Measurements from ENCODE around the gene MAPK8IP3.

MAPK8IP3 gene

GRCh38 chr16:1775846-1776671 is 70.1 kb downstream of the MAPK8IP3 start:
- Histone ChIP-seq H2AFZ (ENCODE audit: low read length) (no peak overlapping the region), H3K9ac (ENCODE audit: low read depth, low read length, poor library complexity, severe bottlenecking) (no peak overlapping the region), H3K79me2 (ENCODE audit: insufficient read depth, low read length) (peaks cover 34% of the 10 kb centered on the region; the same call in 1 of the 2 replicates), H3K4me3 (ENCODE audit: low read length, poor library complexity, severe bottlenecking) (no peak overlapping the region), H3K4me1 (ENCODE audit: insufficient read depth, low read length, poor library complexity, severe bottlenecking) (no peaks in the 10 kb centered on the region), H3K27me3 (ENCODE audit: insufficient read depth, low read length, poor library complexity, severe bottlenecking) (no peaks in the 10 kb centered on the region), H3K4me2 (ENCODE audit: low read depth, low read length, poor library complexity, severe bottlenecking) (no peak overlapping the region), H3K36me3 (ENCODE audit: insufficient read depth, low read length) (no peaks in the 10 kb centered on the region), H3K9me2 (replicated peaks; ENCODE audit: low read depth, low read length) (no peaks in the 10 kb centered on the region), H4K20me1 (ENCODE audit: insufficient read depth, low read length, poor library complexity, severe bottlenecking) (peaks cover 10% of the 10 kb centered on the region), H3F3A (ENCODE audit: low read depth) (no peaks in the 10 kb centered on the region), H3K9me3 (ENCODE audit: insufficient read depth, low read depth, low read length) (no peaks in the 10 kb centered on the region)
- TF ChIP-seq CTCF (conservative IDR thresholded peaks at IDR 0.05; ENCODE audit: low read length) (no peak), EZH2phosphoT487 (IDR thresholded peaks at IDR 0.05; ENCODE audit: borderline replicate concordance) (no peak)

- Histone ChIP-seq H2AFZ (ENCODE audit: low read length) (no peak overlapping the region), H4K20me1 (ENCODE audit: insufficient read depth, low read length, poor library complexity, severe bottlenecking) (peaks cover 14% of the 10 kb centered on the region), H3K27me3 (ENCODE audit: insufficient read depth, low read length, poor library complexity, severe bottlenecking) (no peaks in the 10 kb centered on the region), H3K79me2 (ENCODE audit: insufficient read depth, low read length) (peaks cover 39% of the 10 kb centered on the region), H3K9me2 (replicated peaks; ENCODE audit: low read depth, low read length) (no peaks in the 10 kb centered on the region), H3K9ac (ENCODE audit: low read depth, low read length, poor library complexity, severe bottlenecking) (no peak overlapping the region), H3K4me3 (ENCODE audit: low read length, poor library complexity, severe bottlenecking) (no peak overlapping the region), H3F3A (ENCODE audit: low read depth) (no peaks in the 10 kb centered on the region), H3K36me3 (ENCODE audit: insufficient read depth, low read length) (no peaks in the 10 kb centered on the region), H3K4me1 (ENCODE audit: insufficient read depth, low read length, poor library complexity, severe bottlenecking) (no peaks in the 10 kb centered on the region), H3K9me3 (ENCODE audit: insufficient read depth, low read depth, low read length) (no peaks in the 10 kb centered on the region), H3K4me2 (ENCODE audit: low read depth, low read length, poor library complexity, severe bottlenecking) (no peak overlapping the region)
- TF ChIP-seq CTCF (conservative IDR thresholded peaks at IDR 0.05; ENCODE audit: low read length) (no peak), EZH2phosphoT487 (IDR thresholded peaks at IDR 0.05; ENCODE audit: borderline replicate concordance) (no peak)
Observed at GRCh38 chr16:1776672-1776955, 70.6 kb downstream of the MAPK8IP3 start.

GRCh38 chr16:1776991-1777374 is 71.0 kb downstream of the MAPK8IP3 start:
- Histone ChIP-seq H4K20me1 (ENCODE audit: insufficient read depth, low read length, poor library complexity, severe bottlenecking) (peaks cover 14% of the 10 kb centered on the region), H3K36me3 (ENCODE audit: insufficient read depth, low read length) (no peaks in the 10 kb centered on the region), H3K4me3 (ENCODE audit: low read length, poor library complexity, severe bottlenecking) (no peak overlapping the region), H3K4me1 (ENCODE audit: insufficient read depth, low read length, poor library complexity, severe bottlenecking) (no peaks in the 10 kb centered on the region), H2AFZ (ENCODE audit: low read length) (no peak overlapping the region), H3K79me2 (ENCODE audit: insufficient read depth, low read length) (peaks cover 40% of the 10 kb centered on the region), H3F3A (ENCODE audit: low read depth) (no peaks in the 10 kb centered on the region), H3K27me3 (ENCODE audit: insufficient read depth, low read length, poor library complexity, severe bottlenecking) (no peaks in the 10 kb centered on the region), H3K9me3 (ENCODE audit: insufficient read depth, low read depth, low read length) (no peaks in the 10 kb centered on the region), H3K4me2 (ENCODE audit: low read depth, low read length, poor library complexity, severe bottlenecking) (no peak overlapping the region), H3K9me2 (replicated peaks; ENCODE audit: low read depth, low read length) (no peaks in the 10 kb centered on the region), H3K9ac (ENCODE audit: low read depth, low read length, poor library complexity, severe bottlenecking) (no peak overlapping the region)
- TF ChIP-seq CTCF (conservative IDR thresholded peaks at IDR 0.05; ENCODE audit: low read length) (no peak), EZH2phosphoT487 (IDR thresholded peaks at IDR 0.05; ENCODE audit: borderline replicate concordance) (no peak)

All from Loucy (cell line).